MCF 10A (cell line): ENCODE results near the gene FAM20A. TPM values are rescaled to one million over a fixed set of nuclear protein-coding genes. Genes with fewer than 3 reads are reported as not detected.

Source experiments
- BruUV-seq: library from RNA; stranded (reverse); fragments of 400-500 nt; replicated peaks from 2 replicates; lab custom pipeline; 2021; lab: Mats Ljungman, UMichigan
- CTCF ChIA-PET: fragments of 300-600 bp; sonication (Branson Sonifier 250); formaldehyde crosslinking; extraction: SDS; loops from one replicate; lab custom pipeline; 2021; ENCODE audit warnings: antibody characterized with exemption, inconsistent platforms; lab: Yijun Ruan, JAX
- POLR2A ChIA-PET: fragments of 300-600, 350-650 bp; sonication (Branson Sonifier 250); formaldehyde crosslinking; extraction: SDS; loops from one replicate; lab custom pipeline; 2020; ENCODE audit warnings: antibody characterized with exemption, inconsistent platforms; lab: Yijun Ruan, JAX
- DNase-seq: peaks from one replicate; pipeline ENCODE4 v3.0.0-alpha.2; 2018; ENCODE audit not compliant: unreplicated experiment
- H3K27ac Mint-ChIP-seq: one replicate; pipeline ENCODE4 v1.8.0; 2022; ENCODE audit warnings: mild to moderate bottlenecking, low read depth, mixed read lengths; ENCODE audit not compliant: unreplicated experiment
- H3K27me3 Mint-ChIP-seq: one replicate; pipeline ENCODE4 v1.8.0; 2022; ENCODE audit warnings: mixed read lengths; ENCODE audit not compliant: insufficient read depth, unreplicated experiment
- H3K36me3 Mint-ChIP-seq: one replicate; pipeline ENCODE4 v1.8.0; 2022; ENCODE audit warnings: mild to moderate bottlenecking, moderate library complexity, mixed read lengths; ENCODE audit not compliant: insufficient read depth, unreplicated experiment
- H3K4me1 Mint-ChIP-seq: one replicate; pipeline ENCODE4 v1.8.0; 2022; ENCODE audit warnings: mixed read lengths; ENCODE audit not compliant: insufficient read depth, unreplicated experiment
- H3K4me3 Mint-ChIP-seq: one replicate; pipeline ENCODE4 v1.8.0; 2022; ENCODE audit warnings: mild to moderate bottlenecking, moderate library complexity, mixed read lengths; ENCODE audit not compliant: unreplicated experiment
- H3K9me3 Mint-ChIP-seq: one replicate; pipeline ENCODE4 v1.8.0; 2022; ENCODE audit warnings: mixed read lengths; ENCODE audit not compliant: unreplicated experiment
- CTCF ChIP-seq: fragments of 200-600 bp; IDR thresholded peaks from one replicate; pipeline ENCODE4 v1.8.0; 2022; ENCODE audit warnings: antibody characterized with exemption, mild to moderate bottlenecking; ENCODE audit not compliant: unreplicated experiment
- intact Hi-C: fragments of 100-400 bp; cut with micrococcal nuclease; formaldehyde crosslinking; loops from 2 replicates; pipeline ENCODE4 v1.14.1; 2022
- total RNA-seq: library from RNA; stranded (reverse); gene quantifications from 2 replicates; pipeline ENCODE4 v1.2.3, GENCODE V29; 2022

The FAM20A gene
- total RNA-seq, 1 experiment from 2014 or later = not detected

DNA sequence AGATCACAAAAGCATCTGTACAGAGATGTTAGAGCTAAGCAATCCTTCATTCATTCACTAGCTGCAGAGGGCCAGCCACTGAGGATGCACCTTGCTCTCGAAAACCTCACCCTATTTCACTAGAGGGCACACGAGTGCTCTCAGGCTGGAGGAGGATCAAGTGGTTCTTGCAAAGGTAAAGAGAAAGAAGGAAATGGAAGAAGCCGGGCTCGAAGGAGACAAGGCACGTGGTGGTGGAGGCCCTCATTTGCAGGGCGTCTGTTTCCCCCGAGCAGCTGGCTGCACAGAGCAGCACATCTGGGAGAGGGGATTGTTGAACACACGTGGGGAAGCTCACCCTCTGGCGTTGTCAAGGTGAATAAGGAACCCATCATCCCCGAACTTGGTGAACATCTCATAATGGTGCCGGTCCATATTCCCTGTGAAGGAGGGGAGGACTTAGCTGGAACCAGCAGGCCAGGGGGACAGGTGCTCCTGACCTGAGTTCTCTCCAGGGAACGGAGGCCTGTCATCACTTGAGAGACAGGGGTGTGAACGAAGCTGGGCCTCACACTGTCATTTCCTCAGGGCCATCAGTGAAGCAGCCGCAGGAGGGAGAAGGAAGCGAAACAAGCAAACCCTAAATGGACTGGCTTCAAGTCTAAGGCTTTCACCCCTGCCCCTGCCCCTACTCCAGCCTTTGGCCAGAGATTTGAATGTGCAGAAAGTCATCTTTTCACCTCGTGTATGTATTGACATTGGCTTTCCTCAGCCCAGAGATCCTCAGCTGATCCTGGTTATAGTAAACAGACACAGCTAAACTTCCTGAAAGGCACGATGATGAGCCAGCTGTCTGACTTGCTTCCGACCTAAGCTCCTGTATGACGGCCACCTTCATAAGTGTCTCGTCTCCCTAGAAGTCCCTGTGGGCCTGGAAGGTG, 61.4 kb downstream of the FAM20A start:
- H3K9me3 Mint-ChIP-seq = no peaks in the 10 kb centered on the region
- H3K36me3 Mint-ChIP-seq = peaks cover 52% of the 10 kb centered on the region
- peaks cover 6% of the 10 kb centered on the region for H3K4me1 Mint-ChIP-seq
- POLR2A ChIA-PET = interaction anchor here (1.0 to 1.2 kb wide), 2 partner anchors 14 to 23 kb away, joined by 3 read pairs; no protein-coding TSS in a partner anchor
- no peak overlapping the region for H3K4me3 Mint-ChIP-seq
- TF ChIP-seq CTCF = no peak
- CTCF ChIA-PET = interaction anchor here (1.0 kb wide), 1 partner anchor 224 kb away, joined by 3 read pairs; no protein-coding TSS in a partner anchor
- no peaks in the 10 kb centered on the region for H3K27me3 Mint-ChIP-seq
- BruUV-seq = no TSS peak
- intact Hi-C loops = loop anchor here (10.0 kb wide), 1 partner anchor 75 kb away; no protein-coding TSS in a partner anchor
- no peak for DNase-seq
- H3K27ac Mint-ChIP-seq = no peak overlapping the region

DNA sequence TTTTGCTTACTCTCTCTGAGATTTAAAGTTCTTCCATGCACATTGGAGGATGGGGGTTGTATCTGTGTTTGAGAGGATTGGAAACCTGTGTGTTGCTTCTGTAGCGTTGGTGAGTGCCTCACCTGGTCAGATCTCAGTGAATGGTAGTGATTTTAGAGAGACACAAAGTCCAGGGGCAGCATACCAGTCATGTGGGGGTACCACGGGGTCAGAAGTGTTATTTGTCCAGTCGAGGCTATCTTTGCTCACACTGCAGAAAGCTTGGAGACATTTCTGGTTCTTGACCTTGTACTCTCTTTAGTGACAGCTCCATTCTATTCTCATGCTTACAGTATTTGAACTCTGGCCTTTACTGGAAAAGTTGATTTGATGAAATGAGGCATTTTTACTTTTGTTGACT, 65.2 kb downstream of the FAM20A start:
- no peaks in the 10 kb centered on the region for H3K27me3 Mint-ChIP-seq
- intact Hi-C loops = loop anchor here (10.0 kb wide), 1 partner anchor 79 kb away; no protein-coding TSS in a partner anchor
- DNase-seq = no peak
- H3K36me3 Mint-ChIP-seq = peaks cover 85% of the 10 kb centered on the region
- peak overlapping the region; percentile 49 for H3K27ac Mint-ChIP-seq
- TF ChIP-seq CTCF = no peak
- CTCF ChIA-PET = interaction anchor here (0.6 kb wide), 1 partner anchor 421 kb away, joined by 3 read pairs; no protein-coding TSS in a partner anchor
- no peaks in the 10 kb centered on the region for H3K9me3 Mint-ChIP-seq
- H3K4me1 Mint-ChIP-seq = no peaks in the 10 kb centered on the region
- no TSS peak for BruUV-seq
- H3K4me3 Mint-ChIP-seq = no peak overlapping the region
- POLR2A ChIA-PET = interaction anchor here (0.7 kb wide), 1 partner anchor 431 kb away, joined by 3 read pairs; no protein-coding TSS in a partner anchor

DNA sequence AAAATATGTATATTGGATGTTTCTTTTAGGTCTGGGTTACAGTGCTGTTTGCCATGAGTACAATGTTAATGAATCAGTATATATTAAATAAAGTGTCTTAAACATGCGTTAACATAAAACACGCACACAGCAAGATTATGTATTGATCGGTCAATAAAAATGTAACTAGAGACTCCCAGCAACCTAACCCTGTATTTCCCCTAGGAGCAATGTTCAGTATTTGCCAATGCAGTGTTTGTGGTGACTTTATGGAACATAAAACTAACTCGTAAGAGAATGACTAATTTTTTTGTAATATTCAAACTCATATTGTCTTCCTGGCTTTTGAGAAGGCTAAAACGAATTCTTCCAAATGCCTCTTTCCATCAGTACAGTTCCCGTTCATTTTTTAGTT, 66.5 kb downstream of the FAM20A start:
- H3K36me3 Mint-ChIP-seq = peaks cover 86% of the 10 kb centered on the region
- H3K27ac Mint-ChIP-seq = no peak overlapping the region
- TF ChIP-seq CTCF = no peak
- H3K27me3 Mint-ChIP-seq = no peaks in the 10 kb centered on the region
- H3K9me3 Mint-ChIP-seq = no peaks in the 10 kb centered on the region
- ChIA-PET CTCF (interaction anchor here (0.6 to 2.8 kb wide), 2 partner anchors 156 to 226 kb away, joined by 3 to 7 read pairs; no protein-coding TSS in a partner anchor), POLR2A (interaction anchor here (0.6 to 0.8 kb wide), 2 partner anchors 226 to 229 kb away, joined by 3 read pairs; no protein-coding TSS in a partner anchor)
- H3K4me1 Mint-ChIP-seq = no peaks in the 10 kb centered on the region
- DNase-seq = no peak
- no TSS peak for BruUV-seq
- H3K4me3 Mint-ChIP-seq = no peak overlapping the region
- intact Hi-C loops = loop anchor here (1.0 to 10.0 kb wide), 2 partner anchors 80 to 226 kb away; no protein-coding TSS in a partner anchor
